Breast epithelium (tissue), 3 donors: ENCODE measurements around the gene PROP1. TPM values are rescaled to one million over a fixed set of nuclear protein-coding genes. Genes with fewer than 3 reads are reported as not detected.

Experiments
- total RNA-seq, 3 donors: library from RNA; depleted of rRNA; stranded (reverse); fragments of >200 nt; gene quantifications; one replicate each; pipeline ENCODE4 v1.1.0, GENCODE V29; 2016

PROP1 gene
- total RNA-seq, 3 donors from 2014 or later = not detected

Other genes starting within 250 kb of the PROP1 start
- 10 to 100 TPM in 1 of 3 donors, 1 to 10 TPM in 1, under 1 TPM in 1; 0.98 to 12.3 (median 2.2) TPM for gene FAM153A, start 213.3 kb downstream of the PROP1 start, total RNA-seq
- 1 to 10 TPM in 2 of 3 donors, under 1 TPM in 1; 0.32 to 9.8 (median 4.9) TPM for gene N4BP3, start 117.3 kb upstream of the PROP1 start, total RNA-seq
- gene RMND5B, start 134.8 kb upstream of the PROP1 start, total RNA-seq = 10 to 100 TPM; 34.4 to 40.4 (median 36.3) TPM
- 100 to 1,000 TPM; 148 to 256 (median 220) TPM for gene NHP2, start 157.6 kb upstream of the PROP1 start, total RNA-seq
- gene GMCL2, start 191.1 kb upstream of the PROP1 start, total RNA-seq = not detected
- 10 to 100 TPM; 56.3 to 90.5 (median 68.9) TPM for gene HNRNPAB, start 208.3 kb upstream of the PROP1 start, total RNA-seq
- gene PHYKPL, start 236.6 kb upstream of the PROP1 start, total RNA-seq = 10 to 100 TPM; 63.4 to 94.1 (median 77.7) TPM